Smooth muscle cell (in vitro differentiated cells): ENCODE results near the gene PLK5. TPM values are rescaled to one million over a fixed set of nuclear protein-coding genes. Genes with fewer than 3 reads are reported as not detected.

ENCODE experiments used
- DNase-seq: peaks from one replicate; lab custom pipeline; 2025; ENCODE audit not compliant: unreplicated experiment; lab: John Stamatoyannopoulos, UW
- H2AFZ ChIP-seq: fragments of 200-600 bp; sonication (generic); 2 replicates; pipeline ENCODE4 v1.6.0; 2016; ENCODE audit warnings: antibody characterized with exemption, low read depth, mild to moderate bottlenecking
- H3F3A ChIP-seq: fragments of 200-600 bp; sonication (generic); 2 replicates; pipeline ENCODE4 v1.6.0; 2017; ENCODE audit warnings: antibody characterized with exemption, low read depth
- H3K27ac ChIP-seq: fragments of 200-600 bp; sonication (generic); 2 replicates; pipeline ENCODE4 v1.5.1; 2016; ENCODE audit warnings: low read depth, mild to moderate bottlenecking
- H3K27me3 ChIP-seq: fragments of 200-600 bp; sonication (generic); 2 replicates; pipeline ENCODE4 v1.6.1; 2016; ENCODE audit warnings: low read depth, mild to moderate bottlenecking
- H3K36me3 ChIP-seq: fragments of 200-600 bp; sonication (generic); 2 replicates; pipeline ENCODE4 v1.5.1; 2016; ENCODE audit warnings: low read depth
- H3K4me1 ChIP-seq: fragments of 200-600 bp; sonication (generic); 2 replicates; pipeline ENCODE4 v1.5.1; 2016; ENCODE audit warnings: low read depth
- H3K4me2 ChIP-seq: fragments of 200-600 bp; sonication (generic); 2 replicates; pipeline ENCODE4 v1.6.0; 2016; ENCODE audit warnings: mild to moderate bottlenecking
- H3K4me3 ChIP-seq: fragments of 200-600 bp; sonication (generic); 2 replicates; pipeline ENCODE4 v1.5.1; 2016; ENCODE audit warnings: mild to moderate bottlenecking
- H3K79me2 ChIP-seq: fragments of 200-600 bp; sonication (generic); 2 replicates; pipeline ENCODE4 v1.6.0; 2016; ENCODE audit warnings: low read depth, mild to moderate bottlenecking
- H3K9ac ChIP-seq: fragments of 200-600 bp; sonication (generic); 2 replicates; pipeline ENCODE4 v1.6.0; 2016; ENCODE audit warnings: low read depth
- H3K9me3 ChIP-seq: fragments of 200-600 bp; sonication (generic); replicated peaks from 2 replicates; pipeline ENCODE4 v1.5.1; 2016; ENCODE audit warnings: low read depth
- H4K20me1 ChIP-seq: fragments of 200-600 bp; sonication (generic); 2 replicates; pipeline ENCODE4 v1.6.0; 2016; ENCODE audit warnings: low read depth
- CTCF ChIP-seq: fragments of 200-600 bp; sonication (generic); IDR thresholded peaks from 2 replicates; pipeline ENCODE4 v1.5.1; 2017; ENCODE audit warnings: borderline replicate concordance, mild to moderate bottlenecking, antibody characterized with exemption; ENCODE audit not compliant: insufficient read depth, poor library complexity, severe bottlenecking
- WGBS: methylation state at CpG from one replicate; pipeline ENCODE4 v1.1.7; 2016; ENCODE audit warnings: low lambda C conversion rate; 5-methylcytosine and 5-hydroxymethylcytosine counted together
- polyA plus RNA-seq: library from polyadenylated mRNA; unstranded; fragments of >200 nt; fragmentation: Nextera tagmentation; extraction: Ambion mirVana; gene quantifications from 2 replicates; pipeline ENCODE4 v1.2.1, GENCODE V29; 2016
- total RNA-seq: library from RNA; depleted of rRNA; stranded (reverse); fragments of >200 nt; gene quantifications from 2 replicates; pipeline ENCODE4 v1.2.3, GENCODE V29; 2014

PLK5 gene
- total and polyA plus RNA-seq, 2 experiments from 2014 or later, result not detected

DNA sequence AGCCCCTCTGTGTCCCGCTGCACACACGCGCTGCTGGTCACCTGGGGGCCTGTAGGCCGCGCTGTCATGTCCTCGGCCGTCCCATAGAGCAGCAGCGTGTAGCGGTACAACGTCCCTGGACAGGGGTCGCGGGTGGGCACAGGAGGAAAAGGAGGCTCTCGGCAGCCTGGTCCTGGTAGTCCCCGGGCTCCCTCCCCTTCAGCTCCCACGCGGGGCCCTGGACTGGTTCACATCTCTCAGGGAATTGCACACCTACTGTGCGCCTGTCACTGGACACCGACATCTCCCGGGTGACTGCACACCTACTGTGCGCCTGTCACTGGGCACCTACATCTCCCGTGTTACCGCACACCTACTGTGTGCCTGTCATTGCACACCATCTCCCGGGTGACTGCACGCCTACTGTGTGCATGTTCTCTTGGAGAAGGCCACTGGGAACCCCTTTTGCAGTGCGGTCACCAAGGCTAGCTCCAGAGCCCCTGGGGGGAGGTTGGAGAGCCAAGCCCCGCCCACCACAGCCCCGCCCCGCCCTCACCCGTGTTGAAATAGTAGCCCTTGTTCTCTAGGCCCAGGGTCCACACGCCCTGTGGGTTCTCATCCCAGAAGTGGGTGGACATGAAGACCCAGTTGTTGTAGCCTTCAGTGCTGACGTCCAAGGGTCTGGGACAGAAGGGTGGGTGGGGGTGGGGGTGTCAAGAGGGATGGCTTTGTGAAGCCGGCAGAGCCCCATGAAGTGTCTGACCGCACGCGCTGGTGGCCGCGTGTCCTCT is 41.3 kb upstream of the PLK5 start:
- Histone ChIP-seq H3K79me2 (peaks cover 14% of the 10 kb centered on the region), H2AFZ (no peak overlapping the region), H3K4me3 (no peak overlapping the region), H3K9me3 (no peaks in the 10 kb centered on the region), H4K20me1 (peaks cover 11% of the 10 kb centered on the region), H3K36me3 (no peaks in the 10 kb centered on the region), H3K27me3 (no peaks in the 10 kb centered on the region), H3K4me1 (no peaks in the 10 kb centered on the region), H3F3A (no peaks in the 10 kb centered on the region), H3K27ac (no peak overlapping the region), H3K9ac (no peak overlapping the region), H3K4me2 (no peak overlapping the region)
- WGBS, result 94% methylated on average over 27 of the region's 37 CpGs
- no peak for DNase-seq
- no peak for TF ChIP-seq CTCF

- TF ChIP-seq CTCF, result no peak
- Histone ChIP-seq H4K20me1 (peaks cover 3% of the 10 kb centered on the region), H3K9ac (no peak overlapping the region), H3K4me2 (no peak overlapping the region), H3K4me3 (no peak overlapping the region), H3K27ac (no peak overlapping the region), H3K79me2 (peaks cover 5% of the 10 kb centered on the region), H3K9me3 (no peaks in the 10 kb centered on the region), H3K4me1 (no peaks in the 10 kb centered on the region), H3K36me3 (no peaks in the 10 kb centered on the region), H3K27me3 (no peaks in the 10 kb centered on the region), H2AFZ (no peak overlapping the region), H3F3A (no peaks in the 10 kb centered on the region)
- DNase-seq, result no peak
- 92% methylated on average over 33 of the region's 77 CpGs for WGBS
These were observed 40.5 kb upstream of the PLK5 start for GRCh38 chr19:1483131-1483978.

- Histone ChIP-seq H3K36me3 (no peaks in the 10 kb centered on the region), H2AFZ (no peak overlapping the region), H3K79me2 (no peaks in the 10 kb centered on the region), H3K27me3 (no peaks in the 10 kb centered on the region), H3K4me2 (no peak overlapping the region), H3F3A (no peaks in the 10 kb centered on the region), H4K20me1 (no peaks in the 10 kb centered on the region), H3K9ac (no peak overlapping the region), H3K4me1 (no peaks in the 10 kb centered on the region), H3K27ac (no peak overlapping the region), H3K9me3 (no peaks in the 10 kb centered on the region), H3K4me3 (no peak overlapping the region)
- no peak for DNase-seq
- 98% methylated on average over 17 of the region's 23 CpGs for WGBS
- no peak for TF ChIP-seq CTCF
These were observed 39.9 kb upstream of the PLK5 start for GRCh38 chr19:1483979-1484428.
